DOHH2 (cell line): ENCODE measurements around the gene SLC47A1.

Experiments
- H3F3A ChIP-seq: fragments of 200-600 bp; sonication (generic), shearing (Covaris generic); 2 replicates; pipeline ENCODE4 v1.6.0; 2016; ENCODE audit warnings: antibody characterized with exemption, mild to moderate bottlenecking; ENCODE audit not compliant: control insufficient read depth, insufficient read depth
- H3K27ac ChIP-seq: fragments of 200-600 bp; sonication (generic); 2 replicates; pipeline ENCODE4 v1.5.1; 2014; ENCODE audit warnings: low read depth, mild to moderate bottlenecking, low read length, moderate library complexity
- H3K27me3 ChIP-seq: fragments of 200-600 bp; sonication (generic); 2 replicates; pipeline ENCODE4 v1.6.1; 2014; ENCODE audit warnings: mild to moderate bottlenecking, low read length, mixed read lengths; ENCODE audit not compliant: control insufficient read depth
- H3K36me3 ChIP-seq: fragments of 200-600 bp; sonication (generic); 2 replicates; pipeline ENCODE4 v1.6.1; 2014; ENCODE audit warnings: mild to moderate bottlenecking, low read length, moderate library complexity, mixed read lengths; ENCODE audit not compliant: control insufficient read depth
- H3K4me1 ChIP-seq: fragments of 200-600 bp; sonication (generic); 2 replicates; pipeline ENCODE4 v1.6.1; 2014; ENCODE audit warnings: mild to moderate bottlenecking, low read length, mixed read lengths; ENCODE audit not compliant: control insufficient read depth
- H3K4me2 ChIP-seq: fragments of 200-600 bp; sonication (generic); 2 replicates; pipeline ENCODE4 v1.6.0; 2014; ENCODE audit warnings: mild to moderate bottlenecking, low read length, moderate library complexity
- H3K4me3 ChIP-seq: fragments of 200-600 bp; sonication (generic); 2 replicates; pipeline ENCODE4 v1.5.1; 2014; ENCODE audit warnings: mild to moderate bottlenecking, low read length, mixed read lengths
- H3K79me2 ChIP-seq: fragments of 200-600 bp; sonication (generic); 2 replicates; pipeline ENCODE4 v1.6.1; 2014; ENCODE audit warnings: mild to moderate bottlenecking, low read length, mixed read lengths; ENCODE audit not compliant: control insufficient read depth
- H3K9me2 ChIP-seq: fragments of 200-600 bp; sonication (generic); replicated peaks from 2 replicates; pipeline ENCODE4 v1.6.1; 2014; ENCODE audit warnings: mild to moderate bottlenecking, low read length, mixed read lengths; ENCODE audit not compliant: control insufficient read depth
- H3K9me3 ChIP-seq: fragments of 200-600 bp; sonication (generic); 2 replicates; pipeline ENCODE4 v1.6.1; 2014; ENCODE audit warnings: antibody characterized with exemption, low read length, mixed read lengths; ENCODE audit not compliant: control insufficient read depth, insufficient read depth
- H4K20me1 ChIP-seq: fragments of 200-600 bp; sonication (generic); 2 replicates; pipeline ENCODE4 v1.6.0; 2014; ENCODE audit warnings: low read depth, mild to moderate bottlenecking, antibody characterized with exemption, low read length, moderate library complexity; ENCODE audit not compliant: control insufficient read depth, insufficient read depth
- CTCF ChIP-seq: fragments of 200-600 bp; sonication (generic); IDR thresholded peaks from one replicate; pipeline ENCODE4 v1.5.1; 2014; ENCODE audit warnings: antibody characterized with exemption, mild to moderate bottlenecking, low read depth, low read length; ENCODE audit not compliant: poor library complexity, severe bottlenecking
- EZH2phosphoT487 ChIP-seq: fragments of 200-600 bp; sonication (generic); IDR thresholded peaks from 2 replicates; pipeline ENCODE4 v1.6.1; 2017; ENCODE audit warnings: borderline replicate concordance, mild to moderate bottlenecking, antibody characterized with exemption, low read length, moderate library complexity, mixed read lengths

SLC47A1 gene

GRCh38 chr17:19495828-19496528 is 37.7 kb upstream of the SLC47A1 start:
- Histone ChIP-seq H3K79me2 (no peaks in the 10 kb centered on the region), H3K27ac (no peak overlapping the region), H3K9me3 (no peaks in the 10 kb centered on the region), H3K9me2 (no peaks in the 10 kb centered on the region), H3K36me3 (no peaks in the 10 kb centered on the region), H3K4me3 (no peak overlapping the region), H3F3A (no peaks in the 10 kb centered on the region), H3K27me3 (no peaks in the 10 kb centered on the region), H4K20me1 (no peaks in the 10 kb centered on the region), H3K4me1 (peaks cover 8% of the 10 kb centered on the region), H3K4me2 (peak overlapping the region; percentile 21; the same call in 1 of the 2 replicates)
- TF ChIP-seq EZH2phosphoT487 (no peak), CTCF (no peak)

GRCh38 chr17:19497624-19498023 is 36.0 kb upstream of the SLC47A1 start:
- Histone ChIP-seq H3K9me3 (no peaks in the 10 kb centered on the region), H3K4me1 (peaks cover 11% of the 10 kb centered on the region), H3K4me3 (no peak overlapping the region), H3K79me2 (no peaks in the 10 kb centered on the region), H3K27ac (no peak overlapping the region), H4K20me1 (no peaks in the 10 kb centered on the region), H3K4me2 (no peak overlapping the region), H3K27me3 (no peaks in the 10 kb centered on the region), H3K36me3 (no peaks in the 10 kb centered on the region), H3K9me2 (no peaks in the 10 kb centered on the region), H3F3A (no peaks in the 10 kb centered on the region)
- TF ChIP-seq EZH2phosphoT487, result no peak
- TF ChIP-seq CTCF, result no peak

DNA sequence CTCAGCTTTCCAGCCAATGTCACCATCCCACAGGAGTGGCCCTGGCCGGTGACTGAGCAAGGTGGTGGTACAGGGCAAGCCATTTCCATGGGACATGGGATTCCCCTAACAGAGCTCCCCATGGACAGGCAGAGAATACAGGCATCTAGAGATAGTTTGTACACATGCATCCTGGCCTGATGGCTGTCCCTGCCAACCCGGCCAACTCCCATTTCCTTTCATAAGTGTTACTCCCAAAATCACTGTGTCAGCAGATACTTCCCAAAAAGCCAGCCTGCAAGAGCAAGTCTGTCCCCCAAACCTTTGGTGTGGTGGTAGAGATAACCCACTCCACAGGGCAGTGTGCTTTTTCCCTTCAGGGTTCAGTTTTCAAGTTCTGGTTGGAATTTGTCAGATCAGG is 32.4 kb upstream of the SLC47A1 start:
- Histone ChIP-seq H3K27me3 (no peaks in the 10 kb centered on the region), H3F3A (no peaks in the 10 kb centered on the region), H3K9me2 (no peaks in the 10 kb centered on the region), H3K27ac (no peak overlapping the region), H3K4me3 (no peak overlapping the region), H3K9me3 (no peaks in the 10 kb centered on the region), H4K20me1 (no peaks in the 10 kb centered on the region), H3K4me2 (no peak overlapping the region), H3K79me2 (no peaks in the 10 kb centered on the region), H3K36me3 (no peaks in the 10 kb centered on the region), H3K4me1 (peaks cover 18% of the 10 kb centered on the region)
- TF ChIP-seq EZH2phosphoT487, result no peak
- no peak for TF ChIP-seq CTCF
